MCF 10A (cell line): ENCODE results near the gene ZNF554. TPM values are rescaled to one million over a fixed set of nuclear protein-coding genes. Genes with fewer than 3 reads are reported as not detected.
"Not testable (repeated sequence)": the region's sequence is repeated elsewhere in the genome, so short reads cannot be mapped to it uniquely, and the experiment has no call there.

Source experiments
- BruUV-seq: library from RNA; stranded (reverse); fragments of 400-500 nt; replicated peaks from 2 replicates; lab custom pipeline; 2021; lab: Mats Ljungman, UMichigan
- CTCF ChIA-PET: fragments of 300-600 bp; sonication (Branson Sonifier 250); formaldehyde crosslinking; extraction: SDS; loops from one replicate; lab custom pipeline; 2021; ENCODE audit warnings: antibody characterized with exemption, inconsistent platforms; lab: Yijun Ruan, JAX
- POLR2A ChIA-PET: fragments of 300-600, 350-650 bp; sonication (Branson Sonifier 250); formaldehyde crosslinking; extraction: SDS; loops from one replicate; lab custom pipeline; 2020; ENCODE audit warnings: antibody characterized with exemption, inconsistent platforms; lab: Yijun Ruan, JAX
- DNase-seq: peaks from one replicate; pipeline ENCODE4 v3.0.0-alpha.2; 2018; ENCODE audit not compliant: unreplicated experiment
- H3K27ac Mint-ChIP-seq: one replicate; pipeline ENCODE4 v1.8.0; 2022; ENCODE audit warnings: mild to moderate bottlenecking, low read depth, mixed read lengths; ENCODE audit not compliant: unreplicated experiment
- H3K27me3 Mint-ChIP-seq: one replicate; pipeline ENCODE4 v1.8.0; 2022; ENCODE audit warnings: mixed read lengths; ENCODE audit not compliant: insufficient read depth, unreplicated experiment
- H3K36me3 Mint-ChIP-seq: one replicate; pipeline ENCODE4 v1.8.0; 2022; ENCODE audit warnings: mild to moderate bottlenecking, moderate library complexity, mixed read lengths; ENCODE audit not compliant: insufficient read depth, unreplicated experiment
- H3K4me1 Mint-ChIP-seq: one replicate; pipeline ENCODE4 v1.8.0; 2022; ENCODE audit warnings: mixed read lengths; ENCODE audit not compliant: insufficient read depth, unreplicated experiment
- H3K4me3 Mint-ChIP-seq: one replicate; pipeline ENCODE4 v1.8.0; 2022; ENCODE audit warnings: mild to moderate bottlenecking, moderate library complexity, mixed read lengths; ENCODE audit not compliant: unreplicated experiment
- H3K9me3 Mint-ChIP-seq: one replicate; pipeline ENCODE4 v1.8.0; 2022; ENCODE audit warnings: mixed read lengths; ENCODE audit not compliant: unreplicated experiment
- intact Hi-C: fragments of 100-400 bp; cut with micrococcal nuclease; formaldehyde crosslinking; loops from 2 replicates; pipeline ENCODE4 v1.14.1; 2022
- total RNA-seq: library from RNA; stranded (reverse); gene quantifications from 2 replicates; pipeline ENCODE4 v1.2.3, GENCODE V29; 2022
- TF ChIP-seq, protein P1 (sequence below): fragments of 200-600 bp; IDR thresholded peaks from one replicate; pipeline ENCODE4 v1.8.0; 2022; ENCODE audit warnings: antibody characterized with exemption, mild to moderate bottlenecking; ENCODE audit not compliant: unreplicated experiment

ZNF554 gene
- total RNA-seq, 1 experiment from 2014 or later = 3.1 TPM

DNA sequence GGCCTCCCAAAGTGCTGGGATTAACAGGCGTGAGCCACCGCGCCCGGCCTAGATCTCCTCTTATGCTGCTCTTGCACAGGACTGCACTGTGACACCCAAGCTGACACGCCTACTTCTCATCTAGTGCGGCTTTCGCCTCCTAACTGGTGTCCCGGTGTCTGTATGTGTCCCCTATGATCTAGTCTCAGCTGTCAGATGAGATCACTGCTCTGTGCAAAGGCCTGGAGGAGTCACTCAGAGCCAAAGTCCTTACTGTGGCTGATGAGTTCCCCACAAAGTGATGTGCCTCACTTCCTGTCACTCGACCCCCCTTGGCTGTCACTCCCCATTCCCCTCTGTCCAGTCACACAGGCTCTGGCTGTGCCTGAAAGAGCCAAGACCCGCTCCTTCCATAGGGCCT, 50.0 kb downstream of the ZNF554 start:
- intact Hi-C loops = loop anchor here (5.0 kb wide), 1 partner anchor 222 kb away; no protein-coding TSS in a partner anchor
- Mint-ChIP-seq H3K4me3 (no peak overlapping the region), H3K4me1 (no peaks in the 10 kb centered on the region), H3K9me3 (peaks cover 12% of the 10 kb centered on the region), H3K27me3 (no peaks in the 10 kb centered on the region), H3K27ac (no peak overlapping the region), H3K36me3 (peaks cover 6% of the 10 kb centered on the region)
- BruUV-seq = no TSS peak
- ChIA-PET POLR2A (interaction anchor here (0.7 to 1.2 kb wide), 3 partner anchors 33 to 721 kb away, joined by 3 to 4 read pairs (median 3); no protein-coding TSS in a partner anchor), CTCF (interaction anchor here (0.6 kb wide), 1 partner anchor 455 kb away, joined by 3 read pairs; no protein-coding TSS in a partner anchor)
- DNase-seq = no peak
- TF ChIP-seq, protein P1, sequence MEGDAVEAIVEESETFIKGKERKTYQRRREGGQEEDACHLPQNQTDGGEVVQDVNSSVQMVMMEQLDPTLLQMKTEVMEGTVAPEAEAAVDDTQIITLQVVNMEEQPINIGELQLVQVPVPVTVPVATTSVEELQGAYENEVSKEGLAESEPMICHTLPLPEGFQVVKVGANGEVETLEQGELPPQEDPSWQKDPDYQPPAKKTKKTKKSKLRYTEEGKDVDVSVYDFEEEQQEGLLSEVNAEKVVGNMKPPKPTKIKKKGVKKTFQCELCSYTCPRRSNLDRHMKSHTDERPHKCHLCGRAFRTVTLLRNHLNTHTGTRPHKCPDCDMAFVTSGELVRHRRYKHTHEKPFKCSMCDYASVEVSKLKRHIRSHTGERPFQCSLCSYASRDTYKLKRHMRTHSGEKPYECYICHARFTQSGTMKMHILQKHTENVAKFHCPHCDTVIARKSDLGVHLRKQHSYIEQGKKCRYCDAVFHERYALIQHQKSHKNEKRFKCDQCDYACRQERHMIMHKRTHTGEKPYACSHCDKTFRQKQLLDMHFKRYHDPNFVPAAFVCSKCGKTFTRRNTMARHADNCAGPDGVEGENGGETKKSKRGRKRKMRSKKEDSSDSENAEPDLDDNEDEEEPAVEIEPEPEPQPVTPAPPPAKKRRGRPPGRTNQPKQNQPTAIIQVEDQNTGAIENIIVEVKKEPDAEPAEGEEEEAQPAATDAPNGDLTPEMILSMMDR = no peak

DNA sequence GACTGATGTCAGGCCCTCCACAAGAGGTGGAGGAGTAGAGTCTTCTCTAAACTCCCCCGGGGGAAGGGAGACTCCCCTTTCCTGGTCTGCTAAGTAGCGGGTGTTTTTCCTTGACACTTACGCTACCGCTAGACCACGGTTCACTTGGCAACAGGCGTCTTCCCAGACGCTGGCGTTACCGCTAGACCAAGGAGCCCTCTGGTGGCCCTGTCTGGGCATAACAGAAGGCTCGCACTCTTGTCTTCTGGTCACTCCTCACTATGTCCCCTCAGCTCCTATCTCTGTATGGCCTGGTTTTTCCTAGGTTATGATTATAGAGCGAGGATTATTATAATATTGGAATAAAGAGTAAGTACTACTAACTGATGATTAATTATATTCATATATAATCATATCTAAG, 52.5 kb downstream of the ZNF554 start:
- intact Hi-C loops = loop anchor here (5.0 kb wide), 1 partner anchor 225 kb away; no protein-coding TSS in a partner anchor
- H3K4me3 Mint-ChIP-seq, H3K27me3 Mint-ChIP-seq, BruUV-seq, DNase-seq, POLR2A ChIA-PET, H3K4me1 Mint-ChIP-seq, CTCF ChIA-PET, H3K27ac Mint-ChIP-seq: not testable (repeated sequence)
- Mint-ChIP-seq H3K9me3 (peaks cover 12% of the 10 kb centered on the region), H3K36me3 (peaks cover 23% of the 10 kb centered on the region)

DNA sequence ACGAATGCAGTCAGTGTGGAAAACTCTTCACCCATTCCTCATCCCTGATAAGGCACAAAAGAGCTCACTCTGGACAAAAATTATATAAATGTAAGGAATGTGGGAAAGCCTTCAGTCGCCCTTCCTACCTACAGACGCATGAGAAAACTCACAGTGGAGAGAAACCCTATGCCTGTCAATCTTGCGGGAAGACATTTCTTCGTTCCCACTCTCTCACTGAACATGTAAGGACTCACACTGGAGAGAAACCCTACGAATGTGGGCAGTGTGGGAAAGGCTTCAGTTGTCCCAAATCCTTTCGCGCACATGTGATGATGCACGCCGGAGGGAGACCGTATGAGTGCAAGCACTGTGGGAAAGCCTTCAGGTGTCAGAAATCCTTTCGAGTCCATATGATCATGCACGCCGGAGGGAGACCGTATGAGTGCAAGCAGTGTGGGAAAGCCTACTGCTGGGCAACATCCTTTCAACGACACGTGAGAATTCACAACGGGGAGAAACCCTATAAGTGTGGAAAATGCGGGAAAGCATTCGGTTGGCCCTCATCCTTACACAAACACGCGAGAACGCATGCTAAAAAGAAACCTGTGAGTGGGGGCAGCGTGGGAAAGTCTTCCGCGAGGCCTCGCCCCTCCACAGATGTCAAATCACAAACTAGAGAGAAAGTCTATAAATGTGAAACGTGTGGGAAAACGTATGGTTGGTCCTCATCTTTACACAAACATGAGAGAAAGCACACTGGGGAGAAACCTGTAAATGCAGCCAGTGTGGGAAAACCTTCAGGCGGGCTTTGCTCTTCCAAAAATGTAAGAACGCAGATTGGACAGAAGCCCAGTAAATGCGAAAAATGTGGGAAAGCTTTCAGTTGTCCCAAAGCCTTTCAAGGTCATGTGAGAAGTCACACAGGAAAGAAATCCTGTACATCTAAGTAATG, 58.0 kb downstream of the ZNF554 start:
- no TSS peak for BruUV-seq
- Mint-ChIP-seq H3K36me3 (peaks cover 16% of the 10 kb centered on the region), H3K9me3 (no peaks in the 10 kb centered on the region), H3K4me3 (no peak overlapping the region), H3K27ac (no peak overlapping the region), H3K4me1 (no peaks in the 10 kb centered on the region), H3K27me3 (no peaks in the 10 kb centered on the region)
- intact Hi-C loops = no loop called here
- ChIA-PET CTCF (no interaction called here), POLR2A (no interaction called here)
- DNase-seq = no peak
- TF ChIP-seq, protein P1 = no peak

DNA sequence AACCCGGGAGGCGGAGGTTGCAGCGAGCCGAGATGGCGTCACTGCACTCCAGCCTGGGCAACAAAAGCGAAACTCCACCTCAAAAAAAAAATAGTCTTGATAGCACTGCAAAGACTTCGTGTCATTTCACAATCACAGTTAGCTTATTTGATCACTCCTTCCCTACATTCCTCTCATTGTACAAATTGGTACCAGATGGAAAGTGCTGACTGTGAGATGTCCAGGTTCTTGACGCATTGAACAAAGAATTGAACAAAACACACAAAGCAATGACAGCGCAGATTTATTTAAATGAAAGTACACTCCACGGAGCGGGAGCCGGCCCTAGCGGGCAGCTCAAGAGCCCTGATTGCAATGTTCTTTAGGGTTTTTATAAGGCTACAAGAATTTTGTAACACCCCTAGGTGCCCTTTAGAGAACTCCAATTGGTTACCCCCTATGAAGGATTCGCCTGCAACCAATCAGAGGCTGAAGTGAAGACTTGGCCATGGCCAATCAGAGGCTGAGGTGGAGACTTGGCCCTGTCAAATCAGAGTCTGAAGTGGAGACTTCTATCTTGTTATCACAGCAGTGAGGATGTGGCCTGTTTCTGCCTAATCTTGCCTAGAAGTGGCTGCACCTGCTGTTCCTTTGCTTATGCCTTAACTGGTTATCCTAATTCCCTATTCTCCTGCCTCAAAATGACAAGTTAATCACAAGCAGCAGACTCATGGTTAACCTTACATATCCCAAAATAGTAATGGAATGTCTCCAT, 64.2 kb downstream of the ZNF554 start:
- H3K27ac Mint-ChIP-seq = no peak overlapping the region
- intact Hi-C loops = no loop called here
- no TSS peak for BruUV-seq
- H3K4me1 Mint-ChIP-seq = no peaks in the 10 kb centered on the region
- ChIA-PET POLR2A (interaction anchor here (0.8 to 1.6 kb wide), 3 partner anchors 25 to 67 kb away, joined by 4 to 8 read pairs (median 5); no protein-coding TSS in a partner anchor), CTCF (interaction anchor here (0.9 kb wide), 1 partner anchor 72 kb away, joined by 4 read pairs; no protein-coding TSS in a partner anchor)
- TF ChIP-seq, protein P1 = no peak
- no peaks in the 10 kb centered on the region for H3K36me3 Mint-ChIP-seq
- H3K27me3 Mint-ChIP-seq = no peaks in the 10 kb centered on the region
- DNase-seq = no peak
- no peak overlapping the region for H3K4me3 Mint-ChIP-seq
- H3K9me3 Mint-ChIP-seq = no peaks in the 10 kb centered on the region
